ENCODE data around the gene MAP3K7CL. TPM values are rescaled to one million over a fixed set of nuclear protein-coding genes. Genes with fewer than 3 reads are reported as not detected.

MAP3K7CL gene
- total RNA-seq = 1 to 10 TPM; 4.0 to 4.4 TPM
- long read RNA-seq, partial matches to known transcripts = 0 of 3 reads
- long read RNA-seq, other reads (novel, unspliced or antisense) = 0 of 3 reads

GRCh38 chr21:29130270-29130969, at the start of gene MAP3K7CL:
Gene MAP3K7CL (plus strand): TSS chr21:29130644. CDS start chr21:29133345, 2,701 bp downstream.
- DNase-seq (no peak), ATAC-seq (no peak)
- intact Hi-C loops (cut with DNase I, micrococcal nuclease) = no loop called here

GRCh38 chr21:29082046-29082815, 48.2 kb upstream of the MAP3K7CL start:
- intact Hi-C loops (cut with DNase I, micrococcal nuclease) = no loop called here
- DNase-seq (no peak), ATAC-seq (peak; percentile 78)

- intact Hi-C loops (cut with DNase I, micrococcal nuclease) = no loop called here
- no peak for ATAC-seq
- DNase-seq = no peak
Measured at GRCh38 chr21:29083306-29083705, 47.1 kb upstream of the MAP3K7CL start.

- intact Hi-C loops (cut with DNase I, micrococcal nuclease) = no loop called here
- DNase-seq (no peak), ATAC-seq (no peak)
Measured at GRCh38 chr21:29084372-29084771, 46.1 kb upstream of the MAP3K7CL start.

- no peak for DNase-seq
- intact Hi-C loops (cut with DNase I, micrococcal nuclease) = no loop called here
- ATAC-seq = no peak
Measured at GRCh38 chr21:29085106-29085752, 45.2 kb upstream of the MAP3K7CL start.

GRCh38 chr21:29091033-29091432, 39.4 kb upstream of the MAP3K7CL start:
- intact Hi-C loops (cut with DNase I, micrococcal nuclease) = loop anchor here in 1 of 2 donors (5.0 to 10.0 kb wide), 2 partner anchors 74 to 281 kb away; no protein-coding TSS in a partner anchor
- ATAC-seq (no peak), DNase-seq (no peak)

- DNase-seq (no peak), ATAC-seq (no peak)
- intact Hi-C loops (cut with DNase I, micrococcal nuclease) = loop anchor here in 1 of 2 donors (5.0 to 10.0 kb wide), 2 partner anchors 72 to 280 kb away; no protein-coding TSS in a partner anchor
Measured at GRCh38 chr21:29092102-29092959, 38.1 kb upstream of the MAP3K7CL start.

- DNase-seq (no peak), ATAC-seq (no peak)
- intact Hi-C loops (cut with DNase I, micrococcal nuclease) = loop anchor here in 1 of 2 donors (10.0 kb wide), 1 partner anchor 68 kb away; no protein-coding TSS in a partner anchor
Measured at GRCh38 chr21:29096218-29097015, 34.0 kb upstream of the MAP3K7CL start.

GRCh38 chr21:29098156-29098555, 32.3 kb upstream of the MAP3K7CL start:
- DNase-seq = no peak
- intact Hi-C loops (cut with DNase I, micrococcal nuclease) = loop anchor here in 1 of 2 donors (10.0 kb wide), 1 partner anchor 67 kb away; no protein-coding TSS in a partner anchor
- ATAC-seq = no peak

- no peak for ATAC-seq
- intact Hi-C loops (cut with DNase I, micrococcal nuclease) = no loop called here
- no peak for DNase-seq
Measured at GRCh38 chr21:29102791-29103257, 27.6 kb upstream of the MAP3K7CL start.

- DNase-seq (no peak), ATAC-seq (no peak)
- intact Hi-C loops (cut with DNase I, micrococcal nuclease) = no loop called here
Measured at GRCh38 chr21:29104239-29104708, 26.2 kb upstream of the MAP3K7CL start.

GRCh38 chr21:29105218-29105617, 25.2 kb upstream of the MAP3K7CL start:
- intact Hi-C loops (cut with DNase I, micrococcal nuclease) = no loop called here
- ATAC-seq (no peak), DNase-seq (no peak)

GRCh38 chr21:29114765-29115500, 15.5 kb upstream of the MAP3K7CL start:
- ATAC-seq (no peak), DNase-seq (no peak)
- intact Hi-C loops (cut with DNase I, micrococcal nuclease) = no loop called here

- no peak for ATAC-seq
- DNase-seq = no peak
- intact Hi-C loops (cut with DNase I, micrococcal nuclease) = no loop called here
Measured at GRCh38 chr21:29115899-29116298, 14.5 kb upstream of the MAP3K7CL start.

GRCh38 chr21:29117372-29117955, 13.0 kb upstream of the MAP3K7CL start:
- intact Hi-C loops (cut with DNase I, micrococcal nuclease) = no loop called here
- DNase-seq = no peak

GRCh38 chr21:29121759-29122158, 8.7 kb upstream of the MAP3K7CL start:
- no peak for DNase-seq
- no peak for ATAC-seq
- intact Hi-C loops (cut with DNase I, micrococcal nuclease) = no loop called here

More at GRCh38 chr21:29117372-29117955, 13.0 kb upstream of the MAP3K7CL start:
- ATAC-seq = no peak
